HG03097 (cell line): ENCODE data around the gene CDC42EP1.
A peak's percentile ranks its signal among the peaks of the same experiment; 100 is the strongest.
"Not testable (repeated sequence)": the region's sequence is repeated elsewhere in the genome, so short reads cannot be mapped to it uniquely, and the experiment has no call there.

ENCODE experiments used
- ATAC-seq: cut with Tn5 transposase; IDR thresholded peaks from one replicate; pipeline ENCODE4 v1.9.1; 2021; ENCODE audit not compliant: unreplicated experiment, low FRiP score

The CDC42EP1 gene

DNA sequence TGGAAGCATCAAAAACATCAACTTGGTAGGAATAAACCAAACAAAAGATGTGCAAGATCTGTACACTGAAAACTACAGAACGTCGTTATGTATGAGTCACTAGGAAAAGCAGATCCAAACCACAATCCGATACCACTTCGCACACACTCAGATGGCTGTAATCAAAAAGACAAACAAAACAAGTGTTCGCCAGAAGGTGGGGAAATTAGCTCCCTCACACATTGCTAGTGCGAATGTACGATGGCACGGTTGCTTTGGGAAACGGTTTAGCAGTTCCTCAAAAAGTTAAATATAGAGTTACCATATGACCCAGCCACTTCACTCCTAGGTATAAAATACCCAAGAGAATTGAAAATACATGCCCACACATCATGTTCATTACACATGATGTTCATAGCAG lies 26.3 kb upstream of the CDC42EP1 start:
- no peak for ATAC-seq

DNA sequence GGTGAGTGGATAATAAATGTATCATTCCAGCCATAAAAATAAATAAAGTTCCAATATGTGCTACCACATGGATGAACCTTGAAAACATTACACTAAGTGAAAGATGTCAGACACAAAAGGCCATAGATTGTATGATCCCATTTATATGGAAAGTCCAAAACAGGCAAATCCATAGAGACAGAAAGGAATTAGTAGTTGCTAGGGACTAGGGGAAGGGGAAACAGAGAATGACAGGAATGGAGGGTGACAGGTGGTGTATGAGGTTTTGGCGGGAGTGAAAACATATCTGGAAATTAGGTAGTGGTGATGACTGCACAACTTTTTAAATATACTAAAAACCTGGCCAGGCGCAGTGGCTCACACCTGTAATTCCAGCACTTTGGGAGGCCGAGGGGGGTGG lies 25.8 kb upstream of the CDC42EP1 start:
- no peak for ATAC-seq

DNA sequence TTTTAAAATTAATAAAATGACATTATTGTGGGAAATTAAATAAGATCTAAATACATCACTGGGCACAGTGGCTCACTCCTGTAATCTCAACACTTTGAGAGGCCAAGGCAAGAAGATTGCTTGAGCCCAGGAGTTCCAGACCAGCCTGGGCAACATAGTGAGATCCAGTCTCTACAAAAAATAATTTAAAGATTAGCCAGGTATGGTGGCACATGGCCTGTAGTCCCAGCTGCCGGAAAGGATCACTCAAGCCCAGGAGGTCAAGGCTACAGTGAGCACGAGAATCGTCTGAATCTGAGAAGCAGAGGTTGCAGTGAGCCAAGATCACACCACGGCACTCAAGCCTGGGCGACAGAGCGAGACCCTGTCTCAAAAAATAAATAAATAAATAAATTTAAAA lies 25.1 kb upstream of the CDC42EP1 start:
- no peak for ATAC-seq

DNA sequence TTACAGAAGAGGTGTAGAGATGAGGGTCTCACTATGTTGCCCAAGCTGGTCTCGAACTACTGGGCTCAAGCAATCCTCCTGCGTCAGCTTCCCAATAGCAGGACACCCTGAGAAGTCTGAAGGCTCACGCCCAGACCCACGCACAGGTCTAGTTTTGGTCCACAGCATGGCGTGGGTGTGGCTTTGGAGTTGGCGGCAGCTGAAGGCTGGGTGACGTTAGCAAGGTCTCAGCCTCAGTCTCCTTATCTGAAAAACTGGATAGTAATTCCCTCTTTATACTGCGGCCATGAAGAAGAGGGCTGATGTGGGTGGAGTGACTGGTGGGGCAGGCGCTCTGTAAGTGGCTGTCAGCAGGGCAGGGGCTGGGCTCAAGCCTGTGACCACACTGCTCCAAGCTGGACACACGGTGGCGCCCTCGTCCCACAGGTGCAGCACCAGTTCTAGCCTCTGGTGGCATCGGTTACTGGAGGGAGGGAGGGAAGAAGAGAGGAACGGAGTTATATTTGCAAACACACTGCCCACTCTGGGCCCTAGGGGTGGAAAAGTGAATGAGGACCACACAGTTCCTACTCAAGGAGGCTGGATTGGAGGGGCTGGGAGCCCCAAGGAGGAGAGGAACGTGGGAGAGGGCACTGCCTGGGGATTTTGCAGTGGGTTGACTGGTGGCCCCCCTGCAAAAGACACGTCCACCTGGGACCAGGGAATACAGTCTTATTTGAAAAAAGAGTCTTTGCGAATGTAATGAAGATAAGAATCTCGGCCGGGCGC lies 21.5 kb upstream of the CDC42EP1 start:
- ATAC-seq: peak; percentile 71

DNA sequence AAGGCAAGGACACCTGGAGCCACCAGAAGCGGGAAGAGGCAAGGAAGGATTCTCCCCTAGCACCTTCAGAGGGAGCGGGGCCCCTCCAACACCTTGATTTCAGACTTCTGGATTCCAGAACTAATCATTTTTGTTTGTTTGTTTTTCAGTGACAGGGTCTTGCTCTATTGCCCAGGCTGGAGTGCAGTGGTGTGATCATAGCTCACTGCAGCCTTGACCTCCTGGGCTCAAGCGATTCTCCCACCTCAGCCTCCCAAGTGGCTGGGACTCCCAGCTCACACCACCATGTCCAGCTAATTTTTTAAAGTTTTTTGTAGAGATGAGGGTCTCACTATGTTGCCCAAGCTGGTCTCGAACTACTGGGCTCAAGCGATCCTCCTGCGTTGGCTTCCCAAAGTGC lies 20.5 kb upstream of the CDC42EP1 start:
- ATAC-seq: not testable (repeated sequence)

DNA sequence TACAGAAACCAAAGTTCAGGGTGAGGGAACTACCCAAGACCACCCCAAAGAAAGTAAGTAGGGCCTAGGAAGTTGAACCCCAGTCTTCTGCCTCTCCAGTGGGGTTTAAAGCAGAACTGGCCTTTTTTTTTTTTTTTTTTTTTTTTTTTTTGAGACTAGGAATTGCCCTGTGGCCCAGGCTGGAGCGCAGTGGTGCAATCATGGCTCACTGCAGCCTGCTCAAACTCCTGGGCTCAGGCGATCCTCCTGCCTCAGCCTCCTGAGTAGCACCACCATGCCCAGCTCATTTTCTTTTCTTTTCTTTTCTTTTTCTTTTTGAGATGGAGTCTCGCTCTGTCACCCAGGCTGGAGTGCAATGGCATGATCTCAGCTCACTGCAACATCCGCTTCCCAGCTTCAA lies 17.9 kb upstream of the CDC42EP1 start:
- not testable (repeated sequence) for ATAC-seq

DNA sequence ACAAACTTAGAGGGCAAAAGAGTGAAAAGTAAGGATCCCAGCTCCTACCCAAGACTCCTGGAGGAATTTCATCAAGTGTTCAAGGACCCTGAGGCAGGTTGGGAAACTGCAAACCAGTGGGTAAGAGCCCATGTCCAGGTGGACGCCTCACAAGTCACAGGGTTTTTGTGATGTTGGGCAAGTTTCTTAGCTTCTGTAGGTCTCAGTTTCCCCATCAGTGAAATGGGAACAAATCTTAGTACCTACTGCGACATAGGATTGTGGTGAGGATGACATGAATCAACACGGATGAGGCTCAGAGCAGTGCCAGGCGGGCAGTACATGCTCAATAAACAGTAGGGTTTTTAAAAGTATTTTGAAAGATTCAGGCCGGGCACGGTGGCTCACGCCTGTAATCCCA lies 17.3 kb upstream of the CDC42EP1 start:
- no peak for ATAC-seq

DNA sequence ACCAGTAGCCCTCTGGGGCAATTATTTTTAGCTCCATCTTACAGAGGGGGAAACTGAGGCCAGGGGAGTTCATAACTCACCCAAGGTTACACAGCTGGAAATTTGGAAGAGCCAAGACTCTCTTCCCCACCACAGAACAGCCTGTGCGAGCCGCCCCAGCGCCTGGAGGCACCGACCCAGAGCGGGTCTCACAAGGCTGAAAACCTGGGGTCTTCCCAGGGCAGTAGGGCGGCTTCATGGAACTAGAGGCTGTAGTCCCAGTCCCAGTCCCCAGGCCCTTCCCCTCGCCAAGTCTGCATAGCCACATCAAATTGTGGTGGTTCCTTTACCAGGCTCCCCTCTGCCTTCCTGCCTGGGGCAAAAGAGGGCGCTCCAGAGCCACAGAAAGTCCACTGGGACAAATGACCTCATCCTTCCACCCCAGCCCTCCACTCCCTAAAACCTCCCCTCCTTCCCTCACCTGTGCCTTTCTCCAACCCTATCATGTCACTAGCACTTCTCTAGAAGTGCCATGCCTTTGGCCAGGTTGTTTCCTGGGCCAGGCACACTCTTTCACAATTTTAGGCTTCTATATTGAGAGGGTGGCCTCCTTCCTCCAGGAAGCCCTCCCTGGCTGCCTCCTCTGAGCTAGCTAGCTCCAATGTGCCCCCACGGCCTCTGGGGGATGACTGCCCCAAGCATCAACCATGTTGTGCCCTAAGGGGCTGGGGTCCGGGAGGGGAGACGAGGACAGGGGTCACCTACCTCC lies 15.2 kb upstream of the CDC42EP1 start:
- ATAC-seq: no peak

DNA sequence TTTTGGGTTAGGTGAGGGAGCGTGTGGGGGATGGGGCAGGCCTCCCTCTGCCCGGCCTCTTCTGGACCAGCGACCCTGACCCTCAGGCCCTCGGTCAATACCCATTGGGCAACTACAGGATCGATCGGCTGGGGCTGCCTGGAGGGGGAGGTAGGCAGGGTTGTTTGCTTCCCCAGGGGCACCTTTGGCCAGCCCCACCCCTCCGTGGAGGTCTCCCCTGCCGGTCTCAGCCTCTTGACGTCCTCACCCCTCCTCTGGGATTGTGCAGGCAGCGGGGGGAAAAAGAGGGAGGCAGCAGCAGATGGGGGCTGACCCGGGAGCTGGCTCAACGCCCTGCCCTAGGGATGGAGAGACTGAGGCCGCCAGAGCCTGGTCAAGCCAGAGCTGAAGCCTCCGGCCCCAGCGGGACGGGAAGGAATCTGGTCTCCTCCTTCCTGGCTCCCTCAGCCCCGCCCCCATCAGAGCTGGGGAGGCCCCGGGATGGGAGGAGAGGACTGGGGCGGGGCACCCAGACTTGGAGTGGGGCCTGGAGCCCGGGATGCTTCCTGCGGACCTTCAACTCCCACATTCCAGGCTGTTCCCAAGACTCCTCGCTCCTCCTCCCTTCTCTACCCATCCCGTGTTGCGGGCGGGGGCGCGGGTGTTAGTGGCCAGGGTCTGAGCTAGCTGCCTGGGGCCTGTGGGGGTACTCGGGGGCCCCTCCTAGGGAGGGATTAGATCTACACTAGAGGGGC lies 14.4 kb upstream of the CDC42EP1 start:
- no peak for ATAC-seq

DNA sequence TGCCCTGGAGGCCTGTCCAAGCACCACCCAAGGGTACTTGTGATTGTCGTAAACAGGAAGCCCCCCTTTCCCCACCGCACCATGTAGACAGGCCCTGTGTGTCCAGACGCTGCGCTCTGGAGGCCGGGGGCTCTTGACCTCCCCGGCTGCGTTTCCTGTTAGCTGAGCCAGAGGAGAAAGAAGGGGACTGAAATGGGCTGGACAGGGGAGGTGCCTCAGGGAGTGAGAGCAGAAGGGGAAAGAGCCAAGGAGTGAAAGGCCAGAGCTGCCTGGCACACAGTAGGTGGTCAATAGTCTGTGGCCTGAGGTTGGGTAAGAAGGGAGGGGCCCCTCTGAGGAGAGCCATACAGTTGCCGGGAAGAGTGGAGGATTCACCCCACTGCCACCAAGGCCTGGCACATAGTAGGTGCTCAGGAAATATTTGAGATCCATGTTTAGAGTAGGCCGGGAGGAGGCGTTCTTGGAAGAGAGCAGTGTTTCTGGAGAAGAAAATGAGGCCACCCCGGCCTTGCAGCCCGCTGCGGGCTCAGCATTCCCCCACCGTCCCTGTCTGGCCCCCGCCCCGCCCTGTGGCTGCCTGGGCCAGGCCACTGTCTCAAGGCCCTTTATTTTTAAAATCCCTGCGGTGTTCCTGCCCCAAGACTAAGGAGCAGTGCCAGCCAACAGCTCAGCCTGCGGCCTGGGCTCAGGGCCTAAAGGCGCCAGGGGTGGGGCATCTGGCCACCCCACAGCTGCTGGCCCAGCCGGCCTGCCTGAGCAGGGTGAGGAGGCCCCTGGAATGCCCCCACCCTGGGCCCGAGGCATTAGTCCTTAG lies 13.6 kb upstream of the CDC42EP1 start:
- ATAC-seq: no peak

DNA sequence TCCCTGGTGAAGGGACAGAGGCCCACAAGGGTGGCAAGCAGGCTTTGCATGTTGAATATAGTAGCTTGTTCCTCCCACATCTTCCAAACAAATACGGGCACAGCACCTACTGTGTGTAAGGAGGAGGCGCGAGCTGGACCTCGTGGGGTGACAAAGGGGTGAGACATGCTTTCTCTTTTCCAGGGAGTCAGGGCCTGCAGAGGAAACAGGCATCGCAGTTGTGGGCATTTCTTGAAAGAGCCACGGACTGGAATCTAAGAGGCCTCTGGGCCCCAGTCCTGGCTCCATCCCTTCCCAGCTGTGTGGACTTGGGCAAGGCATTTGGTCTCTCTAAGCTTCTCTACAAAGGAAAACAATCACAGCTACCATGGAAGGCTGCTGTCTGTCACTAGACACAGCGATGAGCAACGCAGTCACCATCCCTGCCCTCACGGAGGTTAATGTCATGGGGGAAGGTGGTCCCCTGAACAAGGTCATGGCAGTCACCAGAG lies 13.0 kb upstream of the CDC42EP1 start:
- no peak for ATAC-seq

DNA sequence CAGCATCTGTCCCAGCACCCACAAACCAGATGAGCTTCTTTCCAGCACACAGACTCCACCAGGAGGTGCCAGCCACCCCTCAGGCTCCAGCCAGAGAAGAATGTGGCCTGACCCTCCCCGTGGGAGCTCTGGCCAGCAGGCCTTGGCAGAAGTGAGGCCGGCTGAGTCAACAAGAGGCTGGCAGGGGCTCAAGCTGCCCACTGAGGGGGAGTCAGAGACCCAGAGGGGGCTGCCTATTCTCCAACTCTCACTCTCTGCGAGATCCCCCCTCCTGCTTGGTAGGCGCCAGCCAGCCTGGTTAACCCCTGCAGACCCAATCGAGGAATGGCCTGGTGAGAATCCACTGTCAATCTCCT lies 10.6 kb upstream of the CDC42EP1 start:
- ATAC-seq: no peak

DNA sequence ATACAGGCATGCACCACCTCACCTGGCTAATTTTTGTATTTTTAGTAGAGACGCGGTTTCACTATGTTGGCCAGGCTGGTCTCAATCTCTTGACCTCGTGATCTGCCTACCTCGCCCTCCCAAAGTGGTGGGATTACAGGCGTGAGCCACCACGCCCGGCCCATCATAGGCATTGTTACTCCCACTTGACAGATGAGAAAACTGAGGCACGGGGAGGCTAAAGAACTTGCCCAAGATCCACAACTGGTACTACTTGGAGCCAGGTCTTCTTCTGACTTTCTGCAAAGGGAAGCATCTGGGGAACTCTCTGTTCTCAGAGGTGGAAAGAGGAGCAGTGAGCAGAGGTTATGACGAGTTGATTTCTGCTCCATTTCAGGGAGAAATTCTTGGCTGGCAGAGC lies 9.4 kb upstream of the CDC42EP1 start:
- not testable (repeated sequence) for ATAC-seq

DNA sequence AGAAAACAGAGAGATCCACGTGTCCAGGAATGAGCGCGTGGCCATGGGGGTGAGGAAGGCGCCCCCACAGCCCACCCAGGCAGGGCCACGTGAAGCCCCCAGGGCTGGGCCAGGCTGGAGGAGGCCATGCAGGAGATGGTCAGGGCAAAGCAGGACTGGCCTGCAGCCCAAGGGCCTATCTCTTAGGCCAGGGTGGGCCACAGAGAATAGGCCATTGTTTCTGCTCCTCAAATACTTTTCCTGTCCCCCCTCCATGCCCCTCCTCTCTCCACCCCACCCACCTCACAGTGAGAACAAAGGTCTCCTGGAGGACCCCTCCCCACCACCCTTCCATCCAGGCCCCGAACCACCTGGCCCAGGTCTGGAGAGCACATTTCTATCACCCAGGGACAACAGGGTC lies 8.3 kb upstream of the CDC42EP1 start:
- ATAC-seq: no peak

DNA sequence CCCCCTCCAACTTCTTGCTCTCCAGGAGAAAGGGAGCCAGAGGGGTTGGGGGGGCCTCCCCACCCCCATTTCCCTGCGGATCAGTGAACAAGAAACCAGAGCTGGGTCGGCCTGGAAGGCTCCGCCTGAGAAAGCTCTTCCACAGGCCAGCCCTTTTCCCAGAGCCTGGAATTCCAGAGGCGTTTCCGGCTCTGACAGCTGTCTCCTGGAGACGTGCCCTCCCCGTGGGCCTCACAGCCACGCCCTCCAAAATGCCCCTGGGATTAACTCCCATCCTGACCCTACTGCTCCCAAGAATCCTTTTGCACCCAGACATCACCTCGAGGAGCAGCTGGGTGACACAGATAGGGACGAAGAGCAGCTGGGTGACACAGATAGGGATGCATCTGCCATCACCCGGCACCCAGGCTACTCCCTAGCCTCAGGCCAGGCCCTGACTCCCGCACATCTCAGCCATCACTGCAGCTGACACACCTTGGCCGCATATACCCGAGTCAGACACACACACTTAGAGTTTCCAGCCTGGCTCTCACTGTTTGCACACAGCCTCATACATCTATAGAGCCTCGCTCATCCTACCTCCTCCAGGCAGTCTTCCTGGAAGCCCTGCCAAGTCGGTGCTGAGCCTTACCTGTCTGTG lies 7.6 kb upstream of the CDC42EP1 start:
- ATAC-seq: no peak

DNA sequence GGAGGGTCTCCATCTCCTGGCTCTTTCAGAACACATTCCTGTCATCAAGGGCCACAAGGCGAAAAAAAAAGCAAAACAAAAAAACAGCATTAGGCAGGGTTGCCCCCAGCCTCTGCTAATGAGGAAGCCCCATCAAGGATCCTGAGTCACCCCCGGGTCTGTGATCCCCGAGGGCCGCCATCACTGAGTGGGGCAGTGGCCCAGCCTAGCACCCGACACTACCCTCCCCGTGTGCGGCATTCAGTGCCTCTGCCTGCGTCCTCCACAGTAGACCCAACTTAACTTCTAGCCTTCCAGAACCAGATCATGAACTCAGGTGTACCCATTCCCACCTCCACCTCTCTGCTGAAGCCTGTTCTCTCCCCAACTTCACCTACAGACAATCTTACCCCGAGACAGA lies 6.6 kb upstream of the CDC42EP1 start:
- no peak for ATAC-seq

DNA sequence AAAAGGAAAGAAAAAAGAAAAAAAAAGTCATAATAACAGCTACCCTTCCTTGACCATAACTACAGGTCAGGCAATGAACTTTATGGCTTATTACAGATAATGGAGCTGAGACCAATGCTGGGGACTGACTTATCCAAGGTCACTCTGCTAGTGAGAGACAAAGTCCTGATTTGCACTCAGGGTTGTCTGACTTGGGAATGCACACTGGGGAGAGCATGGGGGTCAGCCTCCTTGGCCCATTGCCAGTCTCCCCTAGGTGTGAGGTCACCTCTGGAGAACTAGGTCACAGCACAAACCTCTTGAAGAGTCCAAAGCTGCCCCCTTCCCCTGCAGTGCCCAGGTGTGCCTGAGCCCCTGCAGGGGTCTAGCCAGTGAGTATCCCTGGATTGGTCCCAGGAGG lies 5.3 kb upstream of the CDC42EP1 start:
- ATAC-seq: no peak

DNA sequence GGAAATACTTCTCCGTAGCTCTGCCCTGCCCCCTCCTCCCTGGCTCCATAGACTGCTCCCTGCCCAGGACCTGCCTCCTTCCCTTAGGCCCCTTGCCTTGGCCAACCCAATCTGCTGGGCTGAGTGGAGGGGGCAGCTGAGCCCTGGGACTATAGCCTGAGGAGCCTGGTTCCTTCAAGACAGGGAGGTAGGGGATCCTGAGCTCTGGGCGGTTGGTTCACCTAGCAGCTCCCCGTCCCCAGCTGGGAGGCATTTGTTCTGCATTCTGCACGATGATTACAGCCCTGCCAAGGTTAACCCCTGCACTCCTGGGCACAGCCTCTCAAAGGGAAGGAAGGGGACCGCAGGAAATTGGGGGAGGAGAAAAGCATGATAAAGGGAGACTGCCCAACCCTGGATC lies 3.6 kb upstream of the CDC42EP1 start:
- ATAC-seq: no peak

DNA sequence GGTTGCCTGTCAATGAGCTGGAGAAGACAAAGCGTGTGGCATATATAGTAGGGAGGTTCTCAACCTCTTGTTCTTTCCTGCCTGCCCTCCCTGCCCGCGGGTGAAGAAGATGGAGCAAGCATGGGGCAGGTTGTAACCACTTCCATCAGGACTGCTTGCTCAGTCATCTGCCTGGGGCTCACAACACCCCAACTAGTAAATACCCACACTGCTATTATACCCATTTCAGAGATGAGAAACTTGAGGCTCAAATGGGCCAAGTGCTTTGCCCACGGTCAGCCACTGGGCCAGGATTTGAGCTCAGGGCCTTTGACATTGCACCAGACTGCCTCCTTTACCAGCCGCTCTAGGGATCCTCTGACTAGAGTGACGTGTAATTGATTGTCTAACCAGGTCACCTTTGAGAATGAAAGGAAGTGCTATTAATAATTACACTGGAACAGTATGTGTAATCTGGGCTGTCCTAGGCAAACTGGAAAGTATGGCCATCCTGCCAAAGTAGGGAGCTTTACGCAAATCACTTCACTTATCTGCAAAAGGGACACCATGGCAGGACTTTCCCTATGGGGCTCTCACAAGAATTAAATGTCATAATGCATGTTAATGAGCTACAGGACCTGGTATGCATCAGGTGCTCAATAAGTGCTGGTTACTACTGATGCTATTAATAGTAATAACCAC lies 2.8 kb upstream of the CDC42EP1 start:
- no peak for ATAC-seq

DNA sequence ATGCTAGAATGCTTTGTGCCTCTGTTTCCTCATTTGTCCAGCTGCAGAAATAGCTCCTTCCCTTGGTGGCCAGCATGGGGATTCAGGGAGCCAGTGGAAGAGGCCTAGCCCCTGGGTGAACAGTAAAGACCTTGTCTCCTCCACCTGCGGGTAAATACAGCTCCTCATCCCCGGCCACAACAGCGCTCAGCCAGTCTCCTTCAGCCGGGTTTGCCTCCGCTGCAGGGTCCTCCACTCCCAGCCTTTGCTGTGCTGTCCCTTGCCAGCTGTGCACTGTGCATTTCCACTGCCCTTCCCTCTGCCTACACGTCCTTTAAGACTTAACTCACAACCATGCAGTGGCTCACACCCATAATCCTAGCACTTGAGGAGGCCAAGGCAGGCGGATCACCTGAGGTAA lies 1.5 kb upstream of the CDC42EP1 start:
- ATAC-seq: no peak
